Measurements from ENCODE around the gene EFCAB6. TPM values are rescaled to one million over a fixed set of nuclear protein-coding genes. Genes with fewer than 3 reads are reported as not detected.

Gene EFCAB6
- total and polyA plus RNA-seq, 7 donors: 0.45 to 5.7 (median 1.8) TPM

- Histone ChIP-seq H3K9me3 (peaks cover 0 to 7% (median 3%) of the 10 kb centered on the region in 4 donors), H3K27me3 (no peaks in the 10 kb centered on the region), H3K4me1 (no peaks in the 10 kb centered on the region), H3K27ac (no peak overlapping the region), H3K36me3 (no peaks in the 10 kb centered on the region), H3K4me3 (no peak overlapping the region)
- 80 to 95% methylated on average over 4 of the region's 4 CpGs for WGBS, 2 donors
- intact Hi-C loops (cut with DNase I): no loop called here
- DNase-seq: no peak
- no peak for TF ChIP-seq POLR2AphosphoS5 (IDR thresholded peaks at IDR 0.05)
- no peak for TF ChIP-seq EP300 (IDR thresholded peaks at IDR 0.05)
- TF ChIP-seq CTCF (IDR thresholded peaks at IDR 0.05): no peak
- no peak for TF ChIP-seq POLR2A (IDR thresholded peaks at IDR 0.05)
Observed at GRCh38 chr22:43652845-43653244, 159.3 kb downstream of the EFCAB6 start.

DNA sequence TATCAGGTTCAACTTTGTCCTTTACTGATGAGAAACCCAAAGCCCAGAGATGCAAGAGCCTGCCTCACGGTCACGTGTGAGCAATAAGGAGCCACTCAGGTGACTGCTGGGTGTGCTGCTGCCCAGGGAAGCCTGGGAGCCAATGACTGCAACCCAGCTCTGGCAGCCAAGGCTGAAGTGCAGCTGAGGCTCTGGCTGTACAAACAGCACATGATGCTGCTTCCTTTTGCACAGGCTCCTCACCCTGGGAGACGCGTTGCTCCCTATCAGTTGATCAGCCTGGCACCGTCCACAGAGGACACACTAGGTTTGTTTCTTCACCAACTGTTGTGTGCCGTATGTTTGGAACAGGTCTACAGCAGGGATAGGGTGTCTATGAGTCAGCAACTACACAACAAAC is 168.7 kb downstream of the EFCAB6 start:
- TF ChIP-seq POLR2AphosphoS5 (IDR thresholded peaks at IDR 0.05) (no peak), EP300 (IDR thresholded peaks at IDR 0.05) (no peak), CTCF (IDR thresholded peaks at IDR 0.05) (no peak)
- peaks cover 0 to 4% (median 2%) of the 10 kb centered on the region in 4 donors for H3K9me3 ChIP-seq
- no peak for DNase-seq
- 78% methylated on average over 6 of the region's 6 CpGs for WGBS, 2 donors
- H3K36me3 ChIP-seq: no peaks in the 10 kb centered on the region
- no peak overlapping the region for H3K4me3 ChIP-seq
- H3K4me1 ChIP-seq: no peaks in the 10 kb centered on the region
- intact Hi-C loops (cut with DNase I): no loop called here
- no peaks in the 10 kb centered on the region for H3K27me3 ChIP-seq
- H3K27ac ChIP-seq: no peak overlapping the region

- no peak for DNase-seq
- TF ChIP-seq CTCF (IDR thresholded peaks at IDR 0.05): no peak
- no peak for TF ChIP-seq EP300 (IDR thresholded peaks at IDR 0.05)
- TF ChIP-seq POLR2AphosphoS5 (IDR thresholded peaks at IDR 0.05): no peak
- TF ChIP-seq POLR2A (IDR thresholded peaks at IDR 0.05): no peak
- Histone ChIP-seq H3K27ac (no peak overlapping the region), H3K4me3 (no peak overlapping the region), H3K4me1 (no peaks in the 10 kb centered on the region), H3K27me3 (no peaks in the 10 kb centered on the region), H3K9me3 (peaks cover 0 to 4% (median 2%) of the 10 kb centered on the region in 4 donors), H3K36me3 (no peaks in the 10 kb centered on the region)
- intact Hi-C loops (cut with DNase I): no loop called here
- WGBS, 2 donors: 67 to 85% methylated on average over 11 of the region's 11 CpGs
Observed at GRCh38 chr22:43642319-43643206, 169.5 kb downstream of the EFCAB6 start.

DNA sequence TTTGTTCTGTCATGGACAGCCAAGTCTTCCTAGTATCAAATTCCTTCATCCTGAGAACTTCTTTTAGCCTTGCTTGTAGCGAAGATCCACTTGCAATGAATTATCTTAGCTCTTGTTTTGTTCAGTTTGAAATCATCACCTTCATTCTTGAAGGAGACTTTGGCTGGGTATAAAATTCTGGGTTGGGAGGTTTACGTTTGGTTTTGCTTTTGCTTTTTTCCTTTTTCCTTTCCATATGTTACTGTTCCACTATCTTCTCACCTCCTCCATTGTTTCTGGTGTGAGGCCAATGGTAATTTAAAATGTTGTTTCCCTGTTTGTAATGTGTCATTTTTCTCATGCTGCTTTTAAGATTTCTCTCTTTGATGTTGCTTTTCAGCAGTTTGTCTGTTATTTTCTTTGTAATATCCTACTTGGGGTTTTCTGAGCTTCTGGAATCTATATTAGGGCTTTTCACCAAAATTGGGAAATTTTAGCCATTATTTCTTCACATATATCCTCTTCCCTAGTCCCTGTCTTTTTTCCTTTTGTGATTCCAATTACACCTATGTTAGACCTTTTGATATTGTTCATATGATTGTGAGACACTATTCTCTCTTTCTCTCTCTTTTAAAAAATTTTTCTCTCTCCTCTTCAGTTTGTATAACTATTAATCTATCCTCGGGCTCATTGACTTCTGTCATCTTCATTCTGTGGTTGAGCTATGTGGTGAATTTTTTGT is 172.7 kb downstream of the EFCAB6 start:
- peaks cover 0 to 4% (median 2%) of the 10 kb centered on the region in 4 donors for H3K9me3 ChIP-seq
- no peak overlapping the region for H3K4me3 ChIP-seq
- H3K27me3 ChIP-seq: no peaks in the 10 kb centered on the region
- no peaks in the 10 kb centered on the region for H3K36me3 ChIP-seq
- H3K4me1 ChIP-seq: no peaks in the 10 kb centered on the region
- DNase-seq: no peak
- intact Hi-C loops (cut with DNase I): no loop called here
- no peak overlapping the region for H3K27ac ChIP-seq
- WGBS, 2 donors: 87 to 90% methylated on average over 3 of the region's 3 CpGs
- TF ChIP-seq POLR2AphosphoS5 (IDR thresholded peaks at IDR 0.05) (no peak), CTCF (IDR thresholded peaks at IDR 0.05) (no peak), EP300 (IDR thresholded peaks at IDR 0.05) (no peak), POLR2A (IDR thresholded peaks at IDR 0.05) (no peak)
